A673 (cell line): Measurements from ENCODE around the gene NEURL3.

Experiments
- CTCF ChIP-seq: fragments of 300-800, 200-600 bp; sonication (generic); conservative IDR thresholded peaks from 2 replicates; pipeline ENCODE4 v1.5.1; 2017; ENCODE audit warnings: low read depth, mild to moderate bottlenecking, antibody characterized with exemption, low read length, moderate library complexity, mixed read lengths
- EZH2 ChIP-seq: fragments of 200-600 bp; sonication (generic); IDR thresholded peaks from 2 replicates; pipeline ENCODE4 v1.6.1; 2017; ENCODE audit warnings: borderline replicate concordance, low read depth, mild to moderate bottlenecking, mixed read lengths, antibody characterized with exemption, low read length; ENCODE audit not compliant: poor library complexity, severe bottlenecking

- no peak for TF ChIP-seq CTCF
- TF ChIP-seq EZH2 = no peak
These were observed 3.5 kb upstream of the NEURL3 start for GRCh38 chr2:96508521-96509113.
